GM12875 (cell line): Measurements from ENCODE around the gene UNC119.

Source experiments
- H3K4me3 ChIP-seq: one replicate; pipeline ENCODE4 v1.5.1; 2011; ENCODE audit warnings: low read depth, low read length, control low read depth
- CTCF ChIP-seq: IDR thresholded peaks from 2 replicates; pipeline ENCODE4 v1.5.1; 2011; ENCODE audit warnings: low read depth, mild to moderate bottlenecking, control low read depth, inconsistent platforms, low read length, moderate library complexity, borderline replicate concordance; ENCODE audit not compliant: insufficient read depth

UNC119 gene

GRCh38 chr17:28533091-28533807 lies 19.2 kb downstream of the UNC119 start:
- no peak overlapping the region for H3K4me3 ChIP-seq
- TF ChIP-seq CTCF, result no peak

- H3K4me3 ChIP-seq, result no peak overlapping the region
- no peak for TF ChIP-seq CTCF
Observed at GRCh38 chr17:28532050-28532960, 20.1 kb downstream of the UNC119 start.

- H3K4me3 ChIP-seq, result no peak overlapping the region
- no peak for TF ChIP-seq CTCF
Observed at GRCh38 chr17:28530926-28531325, 21.5 kb downstream of the UNC119 start.

GRCh38 chr17:28530250-28530649 lies 22.2 kb downstream of the UNC119 start:
- TF ChIP-seq CTCF, result no peak
- H3K4me3 ChIP-seq, result no peak overlapping the region

GRCh38 chr17:28529013-28529400 lies 23.4 kb downstream of the UNC119 start:
- no peak overlapping the region for H3K4me3 ChIP-seq
- no peak for TF ChIP-seq CTCF

GRCh38 chr17:28528327-28529012 lies 24.0 kb downstream of the UNC119 start:
- TF ChIP-seq CTCF, result no peak
- H3K4me3 ChIP-seq, result no peak overlapping the region

DNA sequence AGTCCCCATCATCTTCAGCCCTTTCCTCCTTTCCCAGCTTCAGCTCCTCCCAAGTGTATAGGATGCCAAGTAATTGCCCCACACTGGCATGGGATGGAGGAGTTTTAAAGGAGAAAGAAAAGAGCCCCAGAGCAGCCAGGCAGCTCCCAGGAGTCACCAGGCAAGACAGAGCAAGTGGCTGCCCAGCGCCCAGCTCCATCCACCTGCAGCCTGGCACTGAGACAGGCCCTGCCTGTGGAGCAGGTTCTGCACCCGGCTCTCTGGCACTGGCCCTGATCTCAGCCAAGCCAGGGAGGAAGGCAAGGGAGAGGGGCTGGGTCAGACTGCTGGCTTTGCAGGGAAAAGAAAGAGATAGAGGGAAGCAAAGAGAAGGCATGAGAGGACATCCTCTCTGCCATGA lies 24.6 kb downstream of the UNC119 start:
- no peak for TF ChIP-seq CTCF
- H3K4me3 ChIP-seq, result no peak overlapping the region
